IMR-90 (cell line): ENCODE measurements around the gene ACOX2. TPM values are rescaled to one million over a fixed set of nuclear protein-coding genes. Genes with fewer than 3 reads are reported as not detected.

Experiments used
- ATAC-seq: fragments of 200-7000 bp; cut with Tn5 transposase; 2 replicates; pipeline ENCODE4 v1.9.1; 2020; ENCODE audit warnings: low read depth, mild to moderate bottlenecking, moderate library complexity
- BruUV-seq: library from RNA; stranded (reverse); fragments of 400-500 nt; replicated peaks from 2 replicates; lab custom pipeline; 2021; lab: Mats Ljungman, UMichigan
- CTCF ChIA-PET: fragments of 300-600 bp; formaldehyde crosslinking; extraction: SDS; loops from one replicate; lab custom pipeline; 2021; ENCODE audit warnings: antibody characterized with exemption; lab: Yijun Ruan, JAX
- POLR2A ChIA-PET: fragments of 300-600 bp; sonication (Branson Sonifier 250); formaldehyde crosslinking; loops from one replicate; lab custom pipeline; 2022; ENCODE audit warnings: antibody characterized with exemption; ENCODE audit not compliant: unreplicated experiment; lab: Charles Lee
- DNase-seq: peaks from one replicate; pipeline ENCODE4 v3.0.0; 2013
- H2AFZ ChIP-seq: replicated peaks from 2 replicates; pipeline ENCODE3; 2013; ENCODE audit warnings: low read length, mild to moderate bottlenecking; ENCODE audit not compliant: poor library complexity
- H2AK5ac ChIP-seq: 2 replicates; pipeline ENCODE4 v1.6.1; 2013; ENCODE audit warnings: low read depth, low read length, inconsistent platforms
- H2AK9ac ChIP-seq: replicated peaks from 2 replicates; pipeline ENCODE3; 2013; ENCODE audit warnings: mild to moderate bottlenecking, low read depth, low read length, moderate library complexity; ENCODE audit not compliant: poor library complexity
- H2BK120ac ChIP-seq: 2 replicates; pipeline ENCODE4 v1.6.1; 2013; ENCODE audit warnings: low read depth, low read length, inconsistent platforms
- H2BK15ac ChIP-seq: 3 replicates; pipeline ENCODE4 v1.6.1; 2013; ENCODE audit warnings: low read depth, low read length, inconsistent platforms
- H2BK20ac ChIP-seq: 2 replicates; pipeline ENCODE4 v1.6.1; 2013; ENCODE audit warnings: low read depth, mild to moderate bottlenecking, inconsistent platforms, low read length, moderate library complexity
- H2BK5ac ChIP-seq: 2 replicates; pipeline ENCODE4 v1.6.1; 2013; ENCODE audit warnings: mild to moderate bottlenecking, low read depth, low read length, inconsistent platforms; ENCODE audit not compliant: poor library complexity, severe bottlenecking
- H3K14ac ChIP-seq: replicated peaks from 2 replicates; pipeline ENCODE4 v1.6.1; 2013; ENCODE audit warnings: low read depth, low read length, inconsistent platforms
- H3K18ac ChIP-seq: 2 replicates; pipeline ENCODE4 v1.6.1; 2013; ENCODE audit warnings: low read depth, low read length, control low read depth
- H3K23ac ChIP-seq: 2 replicates; pipeline ENCODE4 v1.6.1; 2013; ENCODE audit warnings: low read depth, low read length, inconsistent platforms
- H3K27ac ChIP-seq: 2 replicates; pipeline ENCODE4 v1.5.1; 2013; ENCODE audit warnings: mild to moderate bottlenecking, control low read depth, low read length; ENCODE audit not compliant: insufficient read depth
- H3K27me3 ChIP-seq: 2 replicates; pipeline ENCODE4 v1.6.1; 2013; ENCODE audit warnings: low read length; ENCODE audit not compliant: control insufficient read depth, insufficient read depth
- H3K36me3 ChIP-seq: 2 replicates; pipeline ENCODE4 v1.6.1; 2013; ENCODE audit warnings: low read length, mixed read lengths; ENCODE audit not compliant: control insufficient read depth, insufficient read depth
- H3K4ac ChIP-seq: 2 replicates; pipeline ENCODE4 v1.6.1; 2013; ENCODE audit warnings: low read depth, low read length, inconsistent platforms
- H3K4me1 ChIP-seq: 2 replicates; pipeline ENCODE4 v1.6.1; 2013; ENCODE audit warnings: low read length, mixed read lengths; ENCODE audit not compliant: control insufficient read depth, insufficient read depth
- H3K4me2 ChIP-seq: 2 replicates; pipeline ENCODE4 v1.6.1; 2013; ENCODE audit warnings: low read depth, mild to moderate bottlenecking, control low read depth, low read length, moderate library complexity
- H3K4me3 ChIP-seq: 2 replicates; pipeline ENCODE4 v1.5.1; 2013; ENCODE audit warnings: low read depth, mild to moderate bottlenecking, control low read depth, low read length, moderate library complexity; ENCODE audit not compliant: insufficient read depth
- H3K56ac ChIP-seq: 2 replicates; pipeline ENCODE4 v1.6.1; 2013; ENCODE audit warnings: low read length, inconsistent platforms; ENCODE audit not compliant: insufficient read depth; ENCODE audit errors: extremely low read depth
- H3K79me1 ChIP-seq, 2 experiments: 2 replicates each; pipeline ENCODE4 v1.6.1; 2013; ENCODE audit warnings: low read length in 2 of 2, inconsistent platforms in 1 of 2, low read depth in 1 of 2
- H3K9ac ChIP-seq: 2 replicates; pipeline ENCODE4 v1.6.1; 2013; ENCODE audit warnings: low read depth, low read length, control low read depth
- H3K9me1 ChIP-seq: 2 replicates; pipeline ENCODE4 v1.6.1; 2013; ENCODE audit warnings: low read length, inconsistent platforms; ENCODE audit not compliant: insufficient read depth
- H3K9me3 ChIP-seq: 2 replicates; pipeline ENCODE4 v1.6.1; 2013; ENCODE audit warnings: low read length; ENCODE audit not compliant: control insufficient read depth, insufficient read depth
- H4K20me1 ChIP-seq: 2 replicates; pipeline ENCODE4 v1.6.1; 2013; ENCODE audit warnings: low read length, inconsistent platforms; ENCODE audit not compliant: insufficient read depth
- H4K5ac ChIP-seq: 2 replicates; pipeline ENCODE4 v1.6.1; 2013; ENCODE audit warnings: mild to moderate bottlenecking, low read depth, low read length, control low read depth
- H4K8ac ChIP-seq, 2 experiments: 2 replicates each; pipeline ENCODE4 v1.6.1; 2013; ENCODE audit warnings: low read depth in 2 of 2, low read length in 2 of 2, control low read depth in 1 of 2, inconsistent platforms in 1 of 2
- H4K91ac ChIP-seq: 2 replicates; pipeline ENCODE4 v1.6.1; 2013; ENCODE audit warnings: low read depth, low read length, inconsistent platforms; ENCODE audit not compliant: insufficient read depth
- BHLHE40 ChIP-seq: fragments of 150-350 bp; IDR thresholded peaks from 2 replicates; pipeline ENCODE4 v1.6.1; 2016; ENCODE audit warnings: mild to moderate bottlenecking, low read depth, low read length
- CEBPB ChIP-seq: IDR thresholded peaks from 2 replicates; pipeline ENCODE4 v1.6.1; 2012; ENCODE audit warnings: low read depth, low read length, improper control_type of control experiment
- CHD1 ChIP-seq: IDR thresholded peaks from 2 replicates; pipeline ENCODE4 v1.6.1; 2012; ENCODE audit warnings: low read depth, low read length, improper control_type of control experiment
- CTCF ChIP-seq: conservative IDR thresholded peaks from 2 replicates; pipeline ENCODE4 v1.5.1; 2012; ENCODE audit warnings: mild to moderate bottlenecking, low read depth, low read length, improper control_type of control experiment
- ELK1 ChIP-seq: fragments of 150-350 bp; IDR thresholded peaks from 2 replicates; pipeline ENCODE4 v1.6.1; 2016; ENCODE audit warnings: low read depth, mild to moderate bottlenecking, low read length, moderate library complexity, borderline replicate concordance
- FOS ChIP-seq: fragments of 150-350 bp; IDR thresholded peaks from 2 replicates; pipeline ENCODE4 v1.6.1; 2016; ENCODE audit warnings: low read depth, low read length
- MAFK ChIP-seq: IDR thresholded peaks from 2 replicates; pipeline ENCODE4 v1.6.1; 2012; ENCODE audit warnings: low read depth, low read length, improper control_type of control experiment
- MAZ ChIP-seq: IDR thresholded peaks from 2 replicates; pipeline ENCODE4 v1.6.1; 2012; ENCODE audit warnings: low read depth, mild to moderate bottlenecking, low read length, improper control_type of control experiment, moderate library complexity, borderline replicate concordance
- MXI1 ChIP-seq: IDR thresholded peaks from 2 replicates; pipeline ENCODE4 v1.6.1; 2012; ENCODE audit warnings: low read depth, mild to moderate bottlenecking, low read length, moderate library complexity, borderline replicate concordance
- POLR2A ChIP-seq: IDR thresholded peaks from 2 replicates; pipeline ENCODE4 v1.6.1; 2012; ENCODE audit warnings: mild to moderate bottlenecking, low read depth, low read length
- RAD21 ChIP-seq: IDR thresholded peaks from 2 replicates; pipeline ENCODE4 v1.6.1; 2012; ENCODE audit warnings: low read length, improper control_type of control experiment
- RCOR1 ChIP-seq: IDR thresholded peaks from 2 replicates; pipeline ENCODE4 v1.6.1; 2012; ENCODE audit warnings: mild to moderate bottlenecking, low read length, improper control_type of control experiment; ENCODE audit not compliant: insufficient replicate concordance
- RFX5 ChIP-seq: IDR thresholded peaks from 2 replicates; pipeline ENCODE4 v1.8.0; 2012; ENCODE audit warnings: low read depth, mild to moderate bottlenecking, low read length, moderate library complexity
- SMC3 ChIP-seq: fragments of 150-350 bp; IDR thresholded peaks from 2 replicates; pipeline ENCODE4 v1.6.1; 2016; ENCODE audit warnings: low read depth, mild to moderate bottlenecking, antibody characterized with exemption, low read length, moderate library complexity
- USF2 ChIP-seq: fragments of 150-350 bp; IDR thresholded peaks from 2 replicates; pipeline ENCODE4 v1.6.1; 2017; ENCODE audit warnings: mild to moderate bottlenecking, antibody characterized with exemption, low read length, low read depth
- WGBS, 2 experiments: methylation state at CpG; one replicate each; pipeline versions ENCODE4 v1.1.5 to v1.1.7; 2013; ENCODE audit warnings: missing lambda C conversion rate in 2 of 2; ENCODE audit not compliant: insufficient read length in 1 of 2; ENCODE audit errors: extremely low coverage in 2 of 2; 5-methylcytosine and 5-hydroxymethylcytosine counted together
- dilution Hi-C: fragments of 300-500 bp; cut with HindIII; formaldehyde crosslinking; loops from one replicate; pipeline ENCODE4 v1.14.3; 2018; ENCODE audit warnings: low sequenced_read_pairs; ENCODE audit not compliant: unreplicated experiment
- in situ Hi-C: fragments of 300-500 bp; cut with MboI; formaldehyde crosslinking; loops from 3 replicates; pipeline ENCODE4 v1.14.3; 2019; ENCODE audit warnings: low sequenced_read_pairs, inconsistent platforms, mixed read lengths
- intact Hi-C: fragments of 100-400 bp; cut with micrococcal nuclease; formaldehyde crosslinking; loops from 2 replicates; pipeline ENCODE4 v1.10.0; 2022
- polyA plus RNA-seq, 3 experiments: library from polyadenylated mRNA; depleted of rRNA; stranded (reverse); fragments of >200 nt; gene quantifications; 2 replicates each; pipeline ENCODE4 v1.2.3, GENCODE V29; 2012; ENCODE audit warnings: low replicate concordance in 1 of 3
- total RNA-seq: library from RNA; depleted of rRNA; stranded (reverse); fragments of >200 nt; gene quantifications from 2 replicates; pipeline ENCODE4 v1.2.3, GENCODE V29; 2012

ACOX2 gene
- total and polyA plus RNA-seq, 2 of the 4 experiments (the other 2 are of a cell fraction): 15.6 to 32.9 TPM

- H2AK5ac ChIP-seq: no peak overlapping the region
- no peak overlapping the region for H3K14ac ChIP-seq
- no peak overlapping the region for H2AK9ac ChIP-seq
- TF ChIP-seq POLR2A (no peak), FOS (no peak), RCOR1 (no peak), ELK1 (no peak), RAD21 (no peak), RFX5 (no peak), SMC3 (no peak), MXI1 (no peak), MAZ (no peak), CEBPB (no peak), CHD1 (no peak), MAFK (no peak), USF2 (no peak), CTCF (no peak), BHLHE40 (no peak)
- H2BK120ac ChIP-seq: no peak overlapping the region
- peaks cover 15% of the 10 kb centered on the region; the same call in 1 of the 2 replicates for H4K20me1 ChIP-seq
- H3K18ac ChIP-seq: no peak overlapping the region
- no peak overlapping the region for H3K27ac ChIP-seq
- ATAC-seq: no peak
- no peak overlapping the region for H3K9ac ChIP-seq
- ChIA-PET POLR2A (no interaction called here), CTCF (interaction anchor here (0.5 to 1.0 kb wide), 4 partner anchors 10 to 79 kb away, joined by 3 to 9 read pairs (median 6); no protein-coding TSS in a partner anchor)
- H4K91ac ChIP-seq: no peak overlapping the region
- no peak overlapping the region for H4K5ac ChIP-seq
- peak; percentile 30 for DNase-seq
- intact Hi-C loops: no loop called here
- no peak overlapping the region for H2BK15ac ChIP-seq
- H3K4me1 ChIP-seq: peaks cover 8% of the 10 kb centered on the region; the same call in 1 of the 2 replicates
- H3K79me1 ChIP-seq: peaks cover 22 to 56% of the 10 kb centered on the region in 2 experiments
- peaks cover 7% of the 10 kb centered on the region for H3K9me1 ChIP-seq
- dilution Hi-C loops: no loop called here
- no peak overlapping the region for H2BK20ac ChIP-seq
- no peak overlapping the region for H3K4ac ChIP-seq
- no peak overlapping the region for H3K4me3 ChIP-seq
- BruUV-seq: no TSS peak
- no peak overlapping the region for H2AFZ ChIP-seq
- no CpG with 5 or more reads among the region's 3 CpGs for WGBS, 2 experiments
- no peak overlapping the region for H4K8ac ChIP-seq
- no peak overlapping the region for H3K23ac ChIP-seq
- H3K9me3 ChIP-seq: no peaks in the 10 kb centered on the region
- no peaks in the 10 kb centered on the region for H3K27me3 ChIP-seq
- peaks cover 3% of the 10 kb centered on the region; the same call in 1 of the 2 replicates for H3K36me3 ChIP-seq
- in situ Hi-C loops: loop anchor here (10.0 kb wide), 1 partner anchor 170 kb away; no protein-coding TSS in a partner anchor
- no peak overlapping the region for H3K4me2 ChIP-seq
- no peak overlapping the region for H2BK5ac ChIP-seq
- H3K56ac ChIP-seq: no peak overlapping the region
Measured at GRCh38 chr3:58495101-58495500, 41.9 kb downstream of the ACOX2 start.
